ENCODE results near the gene TRPV4.

Gene TRPV4

DNA sequence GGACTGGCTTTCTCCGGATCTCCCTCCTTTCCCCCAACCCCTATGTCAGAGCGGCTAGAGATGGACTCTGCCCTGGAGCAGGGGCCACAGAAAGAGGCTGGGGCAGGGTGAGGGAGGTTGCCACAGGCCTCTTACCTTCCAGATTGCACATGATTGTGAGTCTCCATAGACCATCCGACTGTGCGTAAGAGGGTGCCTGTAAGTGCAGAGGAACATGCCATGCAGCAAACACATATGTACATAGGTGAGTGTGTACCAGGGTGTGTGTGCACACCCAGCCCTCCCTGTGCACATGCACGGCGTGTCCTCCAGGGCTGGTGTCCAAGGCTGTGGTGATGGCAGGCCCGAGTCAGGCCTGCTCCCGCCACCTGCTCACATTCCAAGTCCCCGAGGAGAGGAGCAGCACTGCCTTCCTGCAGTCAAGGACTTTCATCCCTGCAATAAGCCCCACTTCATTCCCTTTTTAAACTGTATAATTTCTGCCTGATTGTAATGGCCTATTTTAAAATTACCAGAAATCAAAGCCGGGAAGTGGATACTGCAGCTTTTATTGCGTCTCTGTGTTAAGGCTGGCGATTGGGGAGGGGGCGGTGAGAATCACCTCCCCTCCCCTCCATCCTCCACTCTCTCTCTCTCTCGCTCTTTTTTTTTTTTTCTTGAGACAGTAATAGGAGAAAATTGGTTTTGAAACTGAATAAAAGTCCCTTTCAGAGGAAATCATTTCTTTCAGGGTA, 91.1 kb downstream of the TRPV4 start:
- Histone ChIP-seq H3K4me1 (ENCODE audit: control insufficient read depth, insufficient read depth, low read length) (no peaks in the 10 kb centered on the region), H3K27ac (ENCODE audit: extremely low read depth, low read depth, low read length) (no peak overlapping the region), H3K9me3 (ENCODE audit: control insufficient read depth, insufficient read depth, low read depth, low read length) (no peaks in the 10 kb centered on the region), H3K4me3 (ENCODE audit: low read depth, low read length) (no peak overlapping the region), H3K36me3 (ENCODE audit: control insufficient read depth in 2 of 2, insufficient read depth in 1 of 2, low read length in 2 of 2) (no peaks in the 10 kb centered on the region)
- POLR2A ChIA-PET: no interaction called here
- CTCF ChIA-PET: interaction anchor here (0.7 kb wide), 2 partner anchors 9 to 1036 kb away, joined by 3 to 4 read pairs; no protein-coding TSS in a partner anchor
- TF ChIP-seq ZNF24 (tag by site-specific recombination; IDR thresholded peaks at IDR 0.05) (no peak), ZNF501 (tag by site-specific recombination; IDR thresholded peaks at IDR 0.05) (no peak), ZNF175 (tag by site-specific recombination; IDR thresholded peaks at IDR 0.05) (no peak), ZNF529 (tag by site-specific recombination; IDR thresholded peaks at IDR 0.05; ENCODE audit: insufficient replicate concordance) (no peak), ZNF423 (tag by site-specific recombination; IDR thresholded peaks at IDR 0.05) (no peak), YY1 (tag by site-specific recombination; IDR thresholded peaks at IDR 0.05) (no peak), GLIS2 (tag by site-specific recombination; IDR thresholded peaks at IDR 0.05) (no peak), ZNF362 (tag by site-specific recombination; IDR thresholded peaks at IDR 0.05) (no peak), ZNF2 (tag by site-specific recombination; IDR thresholded peaks at IDR 0.05) (no peak), TCF7L2 (IDR thresholded peaks at IDR 0.05; ENCODE audit: borderline replicate concordance, low read depth, low read length) (no peak), WT1 (tag by site-specific recombination; IDR thresholded peaks at IDR 0.05) (no peak), ZBTB48 (tag by site-specific recombination; IDR thresholded peaks at IDR 0.05) (no peak), ZNF777 (tag by site-specific recombination; IDR thresholded peaks at IDR 0.05; ENCODE audit: borderline replicate concordance) (no peak), ZNF561 (tag by site-specific recombination; IDR thresholded peaks at IDR 0.05; ENCODE audit: borderline replicate concordance) (no peak), ZNF670 (tag by site-specific recombination; IDR thresholded peaks at IDR 0.05; ENCODE audit: low read depth) (no peak), ZNF701 (tag by site-specific recombination; IDR thresholded peaks at IDR 0.05) (no peak), ZNF202 (tag by site-specific recombination; IDR thresholded peaks at IDR 0.05; ENCODE audit: borderline replicate concordance) (no peak)
- TF ChIP-seq, protein P1, sequence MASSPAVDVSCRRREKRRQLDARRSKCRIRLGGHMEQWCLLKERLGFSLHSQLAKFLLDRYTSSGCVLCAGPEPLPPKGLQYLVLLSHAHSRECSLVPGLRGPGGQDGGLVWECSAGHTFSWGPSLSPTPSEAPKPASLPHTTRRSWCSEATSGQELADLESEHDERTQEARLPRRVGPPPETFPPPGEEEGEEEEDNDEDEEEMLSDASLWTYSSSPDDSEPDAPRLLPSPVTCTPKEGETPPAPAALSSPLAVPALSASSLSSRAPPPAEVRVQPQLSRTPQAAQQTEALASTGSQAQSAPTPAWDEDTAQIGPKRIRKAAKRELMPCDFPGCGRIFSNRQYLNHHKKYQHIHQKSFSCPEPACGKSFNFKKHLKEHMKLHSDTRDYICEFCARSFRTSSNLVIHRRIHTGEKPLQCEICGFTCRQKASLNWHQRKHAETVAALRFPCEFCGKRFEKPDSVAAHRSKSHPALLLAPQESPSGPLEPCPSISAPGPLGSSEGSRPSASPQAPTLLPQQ (tag by site-specific recombination; IDR thresholded peaks at IDR 0.05): no peak
- TF ChIP-seq, protein P2, sequence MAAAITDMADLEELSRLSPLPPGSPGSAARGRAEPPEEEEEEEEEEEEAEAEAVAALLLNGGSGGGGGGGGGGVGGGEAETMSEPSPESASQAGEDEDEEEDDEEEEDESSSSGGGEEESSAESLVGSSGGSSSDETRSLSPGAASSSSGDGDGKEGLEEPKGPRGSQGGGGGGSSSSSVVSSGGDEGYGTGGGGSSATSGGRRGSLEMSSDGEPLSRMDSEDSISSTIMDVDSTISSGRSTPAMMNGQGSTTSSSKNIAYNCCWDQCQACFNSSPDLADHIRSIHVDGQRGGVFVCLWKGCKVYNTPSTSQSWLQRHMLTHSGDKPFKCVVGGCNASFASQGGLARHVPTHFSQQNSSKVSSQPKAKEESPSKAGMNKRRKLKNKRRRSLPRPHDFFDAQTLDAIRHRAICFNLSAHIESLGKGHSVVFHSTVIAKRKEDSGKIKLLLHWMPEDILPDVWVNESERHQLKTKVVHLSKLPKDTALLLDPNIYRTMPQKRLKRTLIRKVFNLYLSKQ (tag by site-specific recombination; IDR thresholded peaks at IDR 0.05; ENCODE audit: borderline replicate concordance): no peak

DNA sequence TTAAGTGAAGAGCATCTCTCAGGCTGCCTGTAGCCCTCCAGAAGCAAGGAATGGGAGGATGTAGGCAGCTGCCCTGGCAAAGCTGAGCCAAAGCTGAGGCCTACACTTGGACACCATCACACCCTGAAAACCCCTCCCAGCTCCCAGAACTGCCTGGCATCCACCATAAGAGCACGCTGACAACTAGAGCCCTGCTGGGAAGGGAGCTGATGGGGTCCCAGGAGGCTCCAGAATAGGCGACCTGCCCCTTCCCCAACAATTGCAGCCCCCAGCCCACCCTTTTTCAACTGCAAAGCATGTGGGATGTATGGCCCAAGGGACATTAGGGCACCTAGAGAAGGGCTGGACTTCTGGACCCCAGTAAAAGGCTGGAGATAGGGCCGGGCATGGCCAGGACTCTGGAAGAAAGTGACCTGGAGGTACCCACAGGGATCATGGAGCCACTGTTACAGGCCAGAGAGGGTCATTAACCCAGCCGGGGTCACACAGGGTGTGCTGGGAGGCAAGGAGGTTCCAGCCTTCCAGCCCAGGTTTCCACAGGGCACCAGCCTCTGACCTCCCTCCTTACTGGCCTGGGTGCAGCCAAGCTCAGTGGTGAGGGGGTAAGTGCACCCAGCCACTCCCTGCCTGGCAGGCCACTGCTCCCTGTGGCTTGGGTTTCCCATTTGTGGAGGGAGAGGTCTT, 91.8 kb downstream of the TRPV4 start:
- ChIA-PET POLR2A (no interaction called here), CTCF (no interaction called here)
- Histone ChIP-seq H3K4me3 (ENCODE audit: low read depth, low read length) (no peak overlapping the region), H3K4me1 (ENCODE audit: control insufficient read depth, insufficient read depth, low read length) (no peaks in the 10 kb centered on the region), H3K9me3 (ENCODE audit: control insufficient read depth, insufficient read depth, low read depth, low read length) (no peaks in the 10 kb centered on the region), H3K36me3 (ENCODE audit: control insufficient read depth in 2 of 2, insufficient read depth in 1 of 2, low read length in 2 of 2) (no peaks in the 10 kb centered on the region), H3K27ac (ENCODE audit: extremely low read depth, low read depth, low read length) (no peak overlapping the region)
- TF ChIP-seq ZSCAN16 (tag by site-specific recombination; IDR thresholded peaks at IDR 0.05) (no peak), HIC1 (tag by site-specific recombination; IDR thresholded peaks at IDR 0.05) (no peak), ZNF266 (tag by site-specific recombination; IDR thresholded peaks at IDR 0.05; ENCODE audit: low read depth) (no peak)
- TF ChIP-seq, protein P3, sequence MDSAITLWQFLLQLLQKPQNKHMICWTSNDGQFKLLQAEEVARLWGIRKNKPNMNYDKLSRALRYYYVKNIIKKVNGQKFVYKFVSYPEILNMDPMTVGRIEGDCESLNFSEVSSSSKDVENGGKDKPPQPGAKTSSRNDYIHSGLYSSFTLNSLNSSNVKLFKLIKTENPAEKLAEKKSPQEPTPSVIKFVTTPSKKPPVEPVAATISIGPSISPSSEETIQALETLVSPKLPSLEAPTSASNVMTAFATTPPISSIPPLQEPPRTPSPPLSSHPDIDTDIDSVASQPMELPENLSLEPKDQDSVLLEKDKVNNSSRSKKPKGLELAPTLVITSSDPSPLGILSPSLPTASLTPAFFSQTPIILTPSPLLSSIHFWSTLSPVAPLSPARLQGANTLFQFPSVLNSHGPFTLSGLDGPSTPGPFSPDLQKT (IDR thresholded peaks at IDR 0.05; ENCODE audit: borderline replicate concordance, low read depth, low read length): no peak
